Duodenal mucosa (tissue), 2 donors: ENCODE measurements around the gene ARHGEF40.

Experiments used
- H3K27ac ChIP-seq: one replicate; pipeline ENCODE4 v1.7.0; 2013; ENCODE audit warnings: low read depth, low read length
- H3K27me3 ChIP-seq, 2 donors: one replicate each; pipeline ENCODE4 v1.7.0; 2013; ENCODE audit warnings: low read length in 2 of 2, control low read depth in 1 of 2; ENCODE audit not compliant: insufficient read depth in 2 of 2, control insufficient read depth in 1 of 2
- H3K36me3 ChIP-seq, 2 donors: one replicate each; pipeline ENCODE4 v1.7.0; 2013; ENCODE audit warnings: low read length in 2 of 2, control low read depth in 1 of 2; ENCODE audit not compliant: insufficient read depth in 2 of 2, control insufficient read depth in 1 of 2
- H3K4me1 ChIP-seq, 2 donors: one replicate each; pipeline ENCODE4 v1.7.0; 2013; ENCODE audit warnings: low read length in 2 of 2, control low read depth in 1 of 2; ENCODE audit not compliant: insufficient read depth in 2 of 2, control insufficient read depth in 1 of 2
- H3K4me3 ChIP-seq, 2 donors: one replicate each; pipeline ENCODE4 v1.7.0; 2013; ENCODE audit warnings: low read length in 2 of 2, low read depth in 1 of 2
- H3K9ac ChIP-seq, 2 donors: one replicate each; pipeline ENCODE4 v1.7.0; 2013; ENCODE audit warnings: low read length in 2 of 2, low read depth in 1 of 2
- H3K9me3 ChIP-seq, 2 donors: one replicate each; pipeline ENCODE4 v1.7.0; 2013; ENCODE audit warnings: low read length in 2 of 2, control low read depth in 1 of 2; ENCODE audit not compliant: control insufficient read depth in 1 of 2

Gene ARHGEF40

DNA sequence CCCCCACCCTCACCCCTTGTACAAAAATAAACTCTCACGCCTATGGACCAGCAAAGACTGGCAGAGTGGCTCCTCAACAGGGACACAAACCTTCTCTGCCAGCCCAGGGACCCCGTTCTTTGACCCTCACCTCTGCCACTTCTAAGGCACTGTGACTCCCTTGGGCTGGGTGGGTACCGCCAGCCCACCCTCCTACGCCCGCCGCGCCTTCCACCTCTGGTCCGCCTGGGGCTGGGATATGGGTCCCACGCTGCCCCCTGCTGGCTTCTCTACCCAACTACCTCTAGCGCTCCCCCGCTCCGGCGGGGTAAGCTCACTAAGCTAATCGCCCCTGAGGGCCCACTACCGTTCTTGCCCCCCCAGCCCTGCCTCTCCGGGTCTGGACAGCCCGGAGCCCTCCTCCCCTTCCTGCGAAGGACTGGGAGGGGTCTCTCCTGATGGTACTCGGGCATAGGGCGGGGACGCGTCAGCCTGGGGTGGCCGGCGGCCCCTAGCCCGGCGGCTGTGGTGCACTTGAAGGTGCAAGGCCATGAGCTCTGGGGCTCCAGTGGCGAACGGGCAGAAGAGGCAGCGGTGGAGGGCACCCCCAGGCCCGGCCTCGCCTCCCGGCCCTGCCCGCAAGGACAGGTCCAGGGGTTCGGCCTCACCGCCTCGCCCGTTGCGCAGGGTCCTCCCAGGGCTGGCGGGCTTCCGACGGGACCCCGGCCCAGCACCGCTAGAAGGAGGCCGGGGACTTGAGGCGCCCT lies 20.3 kb downstream of the ARHGEF40 start:
- Histone ChIP-seq H3K36me3 (peaks cover 6 to 34% of the 10 kb centered on the region in 2 donors), H3K27ac (no peak overlapping the region), H3K9me3 (no peaks in the 10 kb centered on the region), H3K4me3 (no peak overlapping the region), H3K4me1 (peaks cover 5 to 24% of the 10 kb centered on the region in 2 donors), H3K27me3 (no peaks in the 10 kb centered on the region), H3K9ac (no peak overlapping the region)

DNA sequence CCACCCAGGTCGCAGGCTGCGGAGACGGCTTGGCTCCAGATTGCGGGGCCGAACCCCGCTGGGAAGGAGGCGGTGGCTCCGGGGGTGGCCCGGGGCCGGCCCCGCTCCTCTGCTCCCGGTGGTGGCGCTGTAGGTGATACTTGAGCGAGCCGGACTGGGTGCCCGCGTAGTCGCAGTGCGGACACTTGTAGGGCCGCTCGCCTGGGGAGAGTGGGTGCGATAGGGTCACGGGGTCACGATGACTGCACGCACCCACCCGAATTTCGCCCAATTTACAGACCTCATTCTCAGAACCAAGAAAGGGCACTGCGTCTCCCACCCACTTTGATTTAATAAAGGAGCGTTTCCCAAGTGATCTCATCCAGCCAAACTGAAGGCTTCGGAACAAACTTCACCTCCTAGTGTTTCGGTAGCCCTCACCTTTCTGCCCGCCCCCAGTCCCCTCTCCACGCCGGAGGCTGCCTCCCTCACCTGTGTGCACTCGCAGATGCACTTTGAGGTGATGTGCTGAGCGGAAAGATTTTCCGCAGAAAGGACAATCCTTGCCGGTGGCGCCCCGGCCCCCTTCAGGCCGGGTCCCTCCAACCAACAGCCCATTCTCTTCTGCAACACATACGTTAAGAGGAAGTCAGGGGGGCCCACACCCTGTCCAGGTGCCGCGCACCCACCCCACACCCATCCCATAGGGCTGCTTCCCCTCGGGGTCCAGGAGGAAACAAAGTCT lies 21.0 kb downstream of the ARHGEF40 start:
- no peak overlapping the region for H3K9ac ChIP-seq
- H3K27me3 ChIP-seq: no peaks in the 10 kb centered on the region
- no peak overlapping the region for H3K4me3 ChIP-seq
- H3K27ac ChIP-seq: no peak overlapping the region
- peaks cover 1 to 26% of the 10 kb centered on the region in 2 donors for H3K4me1 ChIP-seq
- peaks cover 6 to 27% of the 10 kb centered on the region in 2 donors for H3K36me3 ChIP-seq
- no peaks in the 10 kb centered on the region for H3K9me3 ChIP-seq

DNA sequence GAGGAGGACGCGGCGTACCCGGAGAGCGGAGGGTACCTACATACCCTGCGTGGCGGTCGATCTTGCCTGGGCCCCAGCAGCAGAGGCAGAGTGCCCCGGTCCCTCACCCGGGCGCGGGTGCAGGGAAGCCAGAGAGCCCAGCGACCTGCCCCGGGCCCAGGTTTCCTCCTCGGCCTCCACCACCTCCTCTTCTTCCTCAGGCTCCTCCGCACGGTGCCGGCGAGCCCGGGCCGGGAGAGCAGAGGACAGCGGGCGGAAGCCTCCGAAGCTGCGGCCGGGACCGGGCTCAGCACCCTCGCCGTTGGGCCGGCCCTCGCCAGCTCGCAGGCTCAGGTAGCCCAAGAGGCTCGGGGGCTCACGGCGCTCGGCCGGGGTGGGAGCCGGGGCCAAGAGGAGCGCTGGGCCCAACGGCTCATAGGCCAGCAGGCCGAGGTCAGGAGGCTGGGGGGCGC lies 21.7 kb downstream of the ARHGEF40 start:
- Histone ChIP-seq H3K27ac (no peak overlapping the region), H3K4me1 (peaks cover 9 to 29% of the 10 kb centered on the region in 2 donors), H3K36me3 (peaks cover 6 to 26% of the 10 kb centered on the region in 2 donors), H3K9me3 (no peaks in the 10 kb centered on the region), H3K9ac (no peak overlapping the region), H3K4me3 (no peak overlapping the region), H3K27me3 (no peaks in the 10 kb centered on the region)

DNA sequence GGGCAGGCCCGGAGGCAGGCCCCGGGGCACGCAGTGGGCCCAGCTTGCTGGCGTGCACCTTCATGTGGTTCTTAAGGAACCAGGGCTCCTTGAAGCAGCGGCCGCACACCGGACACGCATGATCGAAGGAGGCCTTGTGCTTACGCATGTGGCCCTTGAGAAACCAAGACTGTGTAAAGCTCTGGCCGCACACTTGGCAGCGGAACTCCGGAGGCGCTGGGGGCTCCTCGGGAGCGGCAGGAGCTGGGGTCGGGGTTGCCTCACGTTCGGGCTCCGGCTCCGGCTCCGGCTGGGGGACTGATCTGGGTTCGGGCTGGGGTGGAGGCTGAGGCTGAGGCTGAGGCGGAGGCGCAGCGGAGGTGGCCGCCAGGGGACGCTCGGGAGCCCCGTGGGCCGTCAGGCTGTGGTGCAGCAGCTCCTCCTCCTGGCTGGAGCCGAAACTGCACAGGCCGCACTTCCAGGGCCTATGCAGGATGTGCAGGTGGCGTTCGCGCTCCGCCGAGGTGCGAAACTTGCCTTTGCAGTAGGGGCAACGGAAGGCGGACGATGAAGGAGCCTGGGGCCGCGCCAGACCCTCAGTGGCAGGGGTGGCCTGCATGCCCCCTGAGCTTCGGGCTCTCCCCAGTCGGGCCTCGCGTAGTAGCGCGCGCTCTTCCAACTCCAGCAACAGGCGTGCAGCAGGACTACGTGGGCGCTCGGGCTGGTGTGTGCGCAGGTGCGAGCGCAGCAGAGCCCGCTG lies 22.3 kb downstream of the ARHGEF40 start:
- H3K9ac ChIP-seq: no peak overlapping the region
- H3K9me3 ChIP-seq: no peaks in the 10 kb centered on the region
- no peaks in the 10 kb centered on the region for H3K27me3 ChIP-seq
- peaks cover 13 to 35% of the 10 kb centered on the region in 2 donors for H3K4me1 ChIP-seq
- H3K27ac ChIP-seq: no peak overlapping the region
- no peak overlapping the region for H3K4me3 ChIP-seq
- peaks cover 6 to 26% of the 10 kb centered on the region in 2 donors for H3K36me3 ChIP-seq

DNA sequence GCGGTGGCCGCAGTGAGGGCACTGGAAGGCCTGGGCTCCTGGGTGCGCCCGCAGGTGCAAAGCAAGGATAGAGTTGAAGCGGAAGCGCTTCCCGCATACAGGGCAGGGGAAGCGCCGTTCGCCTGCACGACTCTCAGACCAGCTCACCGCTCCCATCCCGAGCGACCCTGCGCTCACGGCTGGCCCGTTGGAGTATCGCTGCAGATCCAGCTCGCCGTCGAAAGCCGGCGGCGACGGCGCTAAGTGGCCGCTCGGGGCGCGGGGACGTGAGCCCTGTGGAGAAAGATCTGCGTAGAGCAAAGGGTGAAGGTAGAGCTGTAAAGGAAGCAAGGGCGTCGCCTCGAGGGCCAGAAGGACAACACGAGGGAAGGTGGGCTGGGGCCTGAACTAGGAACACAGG lies 22.9 kb downstream of the ARHGEF40 start:
- no peak overlapping the region for H3K4me3 ChIP-seq
- H3K36me3 ChIP-seq: peaks cover 6 to 26% of the 10 kb centered on the region in 2 donors
- H3K9ac ChIP-seq: no peak overlapping the region
- H3K27me3 ChIP-seq: no peaks in the 10 kb centered on the region
- H3K27ac ChIP-seq: no peak overlapping the region
- peaks cover 13 to 35% of the 10 kb centered on the region in 2 donors for H3K4me1 ChIP-seq
- H3K9me3 ChIP-seq: no peaks in the 10 kb centered on the region

DNA sequence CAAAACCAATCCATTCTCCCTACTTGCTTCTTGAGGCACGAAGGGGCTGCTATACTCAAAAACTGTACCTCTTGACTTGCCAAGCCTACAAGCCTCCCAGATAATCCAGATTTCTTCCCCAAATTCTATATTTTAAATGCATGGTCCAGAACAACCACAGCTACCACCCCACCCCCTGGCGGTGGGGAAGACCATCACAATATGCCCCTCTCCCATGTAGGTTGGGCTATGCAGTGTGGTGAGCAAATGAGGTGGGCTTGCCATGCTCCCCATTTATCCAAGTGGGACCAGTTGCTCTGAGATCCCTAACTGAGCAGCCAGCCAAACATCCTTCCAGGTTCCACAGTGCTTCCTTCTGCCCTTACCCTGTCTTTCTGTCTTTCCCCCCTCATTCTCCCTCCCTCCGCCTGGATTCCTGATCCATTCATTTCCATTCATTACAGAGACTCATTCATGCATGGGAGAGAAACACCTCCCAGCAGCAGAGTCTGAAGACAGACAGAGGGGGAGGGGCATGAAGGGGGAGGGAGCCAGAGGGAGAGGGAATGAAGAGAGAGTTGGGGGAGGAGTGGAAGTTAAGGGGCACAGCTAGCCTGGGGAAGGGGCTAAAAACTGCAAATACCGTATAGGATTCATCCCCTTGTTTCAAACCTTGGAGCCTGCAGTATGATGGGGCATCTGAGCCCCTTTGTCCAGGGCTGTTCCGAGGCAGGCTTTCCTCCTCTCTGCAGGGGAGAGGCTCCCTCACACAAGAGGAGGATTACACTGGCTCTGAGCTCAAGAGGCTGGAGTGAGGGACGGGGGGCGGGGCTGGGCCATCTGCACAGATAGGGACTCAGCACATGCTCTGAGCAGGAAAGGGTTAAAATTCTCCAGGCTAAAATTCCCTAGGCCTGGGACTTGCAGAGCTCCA lies 23.9 kb downstream of the ARHGEF40 start:
- Histone ChIP-seq H3K4me3 (no peak overlapping the region), H3K9ac (no peak overlapping the region), H3K27me3 (no peaks in the 10 kb centered on the region), H3K36me3 (peaks cover 5 to 16% of the 10 kb centered on the region in 2 donors), H3K27ac (no peak overlapping the region), H3K9me3 (no peaks in the 10 kb centered on the region), H3K4me1 (peaks cover 16 to 37% of the 10 kb centered on the region in 2 donors)

DNA sequence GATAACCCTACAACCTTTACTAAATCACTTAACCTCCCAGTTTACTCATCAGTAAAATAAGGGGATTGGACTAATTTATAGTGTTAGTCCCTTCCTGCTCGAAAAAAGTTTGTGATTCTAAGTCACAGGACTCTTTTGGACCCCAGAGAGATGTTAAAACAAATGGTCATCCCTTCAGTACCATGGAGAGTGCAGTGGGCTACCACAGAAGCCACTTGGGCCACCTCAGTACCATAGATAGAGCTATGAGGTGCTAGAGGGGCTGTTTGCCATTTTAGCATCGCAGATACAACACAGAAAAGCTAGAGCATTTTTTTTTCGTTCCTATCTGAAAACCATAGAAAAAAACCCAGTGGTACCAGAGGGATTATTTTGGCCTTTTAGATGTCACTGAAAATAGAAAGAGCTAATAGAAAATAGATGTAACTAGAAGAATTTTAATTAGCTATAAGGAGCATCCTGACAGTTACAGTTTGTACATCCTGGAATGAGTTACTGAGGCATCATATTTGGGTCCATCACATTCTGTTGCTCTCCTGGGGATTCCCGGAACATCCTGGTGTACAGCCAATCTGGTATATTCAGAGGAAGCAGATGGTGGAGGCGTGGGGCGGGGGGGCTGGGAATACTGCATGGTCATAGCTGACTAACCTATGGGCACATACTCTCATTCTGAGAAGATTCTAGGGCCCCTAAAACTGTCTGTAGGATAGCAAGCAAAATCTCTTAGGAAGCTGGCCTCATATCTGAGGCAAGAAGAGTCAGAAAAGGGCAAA lies 25.5 kb downstream of the ARHGEF40 start:
- Histone ChIP-seq H3K27ac (no peak overlapping the region), H3K9me3 (no peaks in the 10 kb centered on the region), H3K27me3 (no peaks in the 10 kb centered on the region), H3K9ac (no peak overlapping the region), H3K4me3 (no peak overlapping the region), H3K4me1 (peaks cover 29 to 42% of the 10 kb centered on the region in 2 donors), H3K36me3 (peaks cover 3 to 8% of the 10 kb centered on the region in 2 donors)

DNA sequence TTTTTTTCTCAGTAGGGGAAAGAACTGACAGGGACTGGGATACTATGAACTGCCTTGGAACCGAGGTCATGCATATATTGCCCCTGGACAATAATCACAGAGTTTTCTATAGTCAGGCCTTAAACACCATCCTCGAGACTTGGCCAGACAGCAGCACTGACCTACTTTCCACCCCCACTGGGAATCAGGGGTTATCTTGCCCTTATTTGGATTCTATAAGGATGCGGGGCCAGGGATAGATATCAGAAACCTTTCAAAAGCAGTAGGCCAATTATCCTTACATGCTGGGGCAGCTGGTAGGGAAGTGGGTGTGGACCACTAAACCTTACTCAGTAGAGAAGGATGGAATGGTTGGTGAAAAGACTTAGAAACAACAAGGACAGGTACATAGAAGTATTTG lies 26.3 kb downstream of the ARHGEF40 start:
- Histone ChIP-seq H3K9ac (no peak overlapping the region), H3K27ac (no peak overlapping the region), H3K4me1 (peaks cover 33 to 42% of the 10 kb centered on the region in 2 donors)

More for the DNA sequence above, 26.3 kb downstream of the ARHGEF40 start:
- Histone ChIP-seq H3K9me3 (no peaks in the 10 kb centered on the region), H3K36me3 (peaks cover 0 to 2% of the 10 kb centered on the region in 2 donors), H3K27me3 (no peaks in the 10 kb centered on the region), H3K4me3 (peak overlapping the region in 1 of 2 donors; percentile 59)
